Activated naive CD4-positive, alpha-beta T cell (primary cell): Measurements from ENCODE around the gene NUTM2A.
"Not testable (repeated sequence)": the region's sequence is repeated elsewhere in the genome, so short reads cannot be mapped to it uniquely, and the experiment has no call there.

Experiments used
- DNase-seq, 4 experiments: peaks; one replicate each; lab custom pipeline; 2025; lab: John Stamatoyannopoulos, UW

The NUTM2A gene

DNA sequence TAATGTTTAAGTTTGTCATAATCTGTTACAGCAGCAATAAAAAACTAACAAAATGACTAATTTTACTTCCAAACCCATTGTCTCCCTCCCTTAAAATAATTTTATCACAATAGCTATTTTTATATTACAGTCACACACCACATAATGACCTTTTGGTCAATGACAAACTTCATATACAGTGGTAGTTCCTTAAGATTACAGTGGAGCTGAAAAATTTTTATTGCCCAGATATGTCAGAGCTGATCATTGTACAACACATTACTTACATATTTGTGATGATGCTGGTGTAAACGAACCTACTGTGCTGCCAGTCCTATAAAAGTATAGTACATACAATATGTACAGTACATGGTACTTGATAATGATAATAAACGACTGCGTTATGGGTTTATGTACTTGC lies 22.1 kb downstream of the NUTM2A start:
- not testable (repeated sequence) for DNase-seq

DNA sequence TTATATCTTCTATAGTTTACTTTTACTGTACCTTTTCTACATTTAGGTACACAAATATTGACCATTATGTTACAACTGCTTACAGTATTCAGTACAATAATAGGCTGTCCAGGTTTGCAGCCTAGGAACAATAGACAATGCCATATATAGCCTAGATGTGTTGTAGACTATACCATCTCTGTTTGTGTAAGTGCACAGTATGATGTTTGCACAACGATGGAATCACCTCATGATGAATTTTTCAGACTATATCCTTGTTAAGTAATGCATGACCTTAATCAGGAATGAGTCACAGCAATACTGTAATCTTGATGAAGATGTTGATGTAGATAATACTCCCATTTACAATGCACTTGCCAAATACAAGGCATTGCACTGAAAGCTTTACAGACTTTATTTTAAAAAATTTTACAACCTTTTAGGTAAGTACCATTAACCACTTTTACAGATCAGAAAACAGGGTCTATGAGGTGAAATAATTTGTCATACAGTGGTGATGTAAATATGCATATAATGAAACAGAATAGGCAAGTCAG lies 23.6 kb downstream of the NUTM2A start:
- DNase-seq, result not testable (repeated sequence)

GRCh38 chr10:87280749-87281392 lies 55.6 kb downstream of the NUTM2A start:
- DNase-seq, result not testable (repeated sequence)
